H54 (cell line): ENCODE data around the gene SLX1A.
"Not testable (repeated sequence)": the region's sequence is repeated elsewhere in the genome, so short reads cannot be mapped to it uniquely, and the experiment has no call there.

Experiments
- DNase-seq: peaks from one replicate; pipeline ENCODE4 v3.0.0; 2011; ENCODE audit warnings: low spot score, mixed read lengths; ENCODE audit not compliant: insufficient read length
- FAIRE-seq: peaks from 3 replicates; lab custom pipeline; 2011; peaks lifted over from hg19 to GRCh38; lab: Jason Lieb, UNC
- POLR2A ChIP-seq: IDR thresholded peaks from 2 replicates; pipeline ENCODE4 v1.6.1; 2011; ENCODE audit warnings: low read depth, mild to moderate bottlenecking, low read length

The SLX1A gene

DNA sequence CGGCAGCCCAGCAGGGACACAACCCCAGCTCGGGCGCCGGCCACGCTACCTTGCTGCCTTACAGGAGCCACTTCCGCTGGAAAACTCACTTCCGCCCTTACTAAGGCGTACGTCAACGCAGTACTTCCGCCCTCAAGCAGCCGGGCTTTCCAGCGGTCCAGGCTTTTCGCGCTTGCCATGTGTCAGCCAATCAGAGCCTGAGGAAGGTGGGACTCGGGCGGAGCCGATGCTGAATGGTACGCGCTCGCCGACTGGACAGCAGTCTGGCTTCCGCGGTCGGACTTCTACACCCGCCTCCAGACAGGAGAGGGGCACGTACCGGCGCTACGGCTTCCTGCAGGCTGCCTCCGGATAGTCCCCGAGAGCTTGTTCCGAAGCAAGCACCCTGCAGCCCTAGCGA is at the start of gene SLX1A, which contains the start of gene BOLA2B:
SLX1A (plus strand) TSS at position 261 of the 400 bp plus-strand sequence. CDS start 210 bp downstream, outside the sequence.
BOLA2B (minus strand) TSS at position 52 of the 400 bp plus-strand sequence. CDS start 71 bp downstream, outside the sequence.
- peak; percentile 67 for FAIRE-seq

DNA sequence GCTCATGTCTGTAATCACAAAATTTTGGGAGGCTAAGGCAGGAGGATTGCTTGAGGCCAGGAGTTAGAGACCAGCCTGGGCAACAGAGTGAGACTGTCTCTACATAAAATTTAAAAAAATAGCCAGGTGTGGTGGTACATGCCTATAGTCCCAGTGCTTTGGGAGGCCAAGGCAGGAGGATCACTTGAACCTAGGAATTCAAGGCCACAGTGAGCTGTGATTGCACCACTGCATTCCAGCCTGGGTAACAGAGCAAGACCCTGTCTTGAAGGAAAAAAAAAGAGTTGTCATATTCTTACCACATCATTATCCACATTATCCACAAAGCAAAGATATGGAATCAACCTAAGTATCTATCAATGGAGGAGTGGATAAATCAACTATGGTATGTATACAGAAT is 49.7 kb upstream of the SLX1A start:
- no peak for TF ChIP-seq POLR2A
- DNase-seq = no peak
- no peak for FAIRE-seq

More for the DNA sequence above, at the start of gene SLX1A, which contains the start of gene BOLA2B:
- DNase-seq = not testable (repeated sequence)

- FAIRE-seq (no peak), DNase-seq (no peak)
- TF ChIP-seq POLR2A = no peak
Observed at GRCh38 chr16:30144917-30145316, 48.8 kb upstream of the SLX1A start.

- FAIRE-seq = no peak
- no peak for DNase-seq
- TF ChIP-seq POLR2A = no peak
Observed at GRCh38 chr16:30145657-30146056, 48.0 kb upstream of the SLX1A start.

DNA sequence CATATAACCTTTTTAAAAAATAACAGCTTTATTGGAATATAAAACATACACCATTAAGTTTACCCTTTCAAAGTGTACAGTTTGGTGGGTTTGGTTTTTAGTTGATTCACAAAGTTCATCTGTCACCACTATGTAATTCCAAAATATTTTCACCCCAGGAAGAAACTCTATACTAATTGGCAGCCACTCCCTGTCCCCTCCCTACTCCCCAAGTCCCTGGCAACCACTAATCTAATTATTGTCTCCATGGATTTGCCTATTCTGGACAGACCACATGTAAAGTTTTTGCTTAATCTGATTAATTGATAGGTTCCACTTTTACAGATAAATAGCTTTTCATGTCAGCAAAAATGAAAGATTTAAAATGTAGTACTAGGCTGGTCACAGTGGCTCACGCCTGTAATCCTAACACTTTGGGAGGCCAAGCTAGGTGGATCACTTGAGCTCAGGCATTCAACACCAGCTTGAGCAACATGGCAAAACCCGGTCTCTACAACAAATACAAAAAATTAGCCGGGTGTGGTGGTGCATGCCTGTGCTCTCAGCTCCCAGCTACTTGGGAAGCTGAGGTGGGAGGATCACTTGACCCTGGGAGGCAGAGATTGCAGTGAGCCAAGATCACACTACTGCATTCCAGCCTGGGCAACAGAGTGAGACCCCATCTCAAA is 45.7 kb upstream of the SLX1A start:
- DNase-seq (no peak), FAIRE-seq (no peak)
- no peak for TF ChIP-seq POLR2A

DNA sequence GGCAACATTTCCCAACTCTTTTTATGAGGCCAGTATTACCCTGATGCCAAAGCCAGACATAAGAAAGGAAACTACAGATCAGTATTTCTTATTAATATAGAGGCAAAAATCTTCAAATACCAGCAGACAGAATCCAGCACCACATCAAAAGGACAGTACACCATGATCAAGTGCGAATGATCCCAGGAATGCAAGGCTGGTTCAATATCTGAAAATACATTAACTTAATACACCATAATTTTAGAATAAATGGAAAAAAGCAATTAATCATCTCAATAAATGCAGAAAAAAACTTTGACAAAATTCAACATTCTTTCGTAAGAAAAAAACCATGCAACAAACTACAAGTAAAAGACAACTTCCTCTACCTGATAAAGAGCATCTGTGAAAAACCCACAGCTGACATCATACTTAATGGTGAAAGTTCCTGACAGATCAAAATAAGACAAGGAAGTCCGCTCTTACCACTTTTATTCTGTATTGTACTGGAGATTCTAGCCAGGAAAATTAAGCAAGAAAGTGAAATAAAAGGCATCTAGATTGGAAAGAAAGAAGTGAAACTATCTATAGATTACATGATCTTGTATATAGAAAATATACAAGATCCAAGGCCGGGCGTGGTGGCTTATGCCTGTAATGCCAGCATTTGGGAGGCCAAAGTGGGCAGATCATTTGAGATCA is 44.3 kb upstream of the SLX1A start:
- FAIRE-seq = no peak

DNA sequence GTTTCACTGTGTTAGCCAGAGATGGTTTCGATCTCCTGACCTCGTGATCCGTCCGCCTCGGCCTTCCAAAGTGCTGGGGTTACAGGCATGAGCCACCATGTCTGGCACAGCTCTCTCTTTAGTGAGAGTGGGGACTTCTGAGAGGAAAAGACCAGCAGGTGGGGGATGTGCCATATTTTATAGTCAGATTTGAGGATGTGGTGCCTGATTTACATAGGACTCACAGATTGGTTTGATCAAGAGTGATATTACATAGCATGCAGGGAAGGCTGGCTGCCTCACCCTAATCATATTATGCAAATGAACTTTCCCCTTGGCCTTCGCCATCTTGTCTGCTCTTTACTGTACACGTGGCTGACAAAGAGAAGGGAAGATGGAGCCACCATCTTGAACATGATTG is 42.6 kb upstream of the SLX1A start:
- TF ChIP-seq POLR2A = no peak
- DNase-seq (no peak), FAIRE-seq (no peak)

More for the DNA sequence above, 44.3 kb upstream of the SLX1A start:
- no peak for DNase-seq
- no peak for TF ChIP-seq POLR2A

GRCh38 chr16:30152517-30152916 is 41.2 kb upstream of the SLX1A start:
- FAIRE-seq (no peak), DNase-seq (no peak)
- TF ChIP-seq POLR2A = no peak

- no peak for DNase-seq
- no peak for TF ChIP-seq POLR2A
- no peak for FAIRE-seq
Observed at GRCh38 chr16:30155188-30155587, 38.5 kb upstream of the SLX1A start.

- no peak for FAIRE-seq
- DNase-seq = no peak
- TF ChIP-seq POLR2A = no peak
Observed at GRCh38 chr16:30157214-30157613, 36.5 kb upstream of the SLX1A start.

DNA sequence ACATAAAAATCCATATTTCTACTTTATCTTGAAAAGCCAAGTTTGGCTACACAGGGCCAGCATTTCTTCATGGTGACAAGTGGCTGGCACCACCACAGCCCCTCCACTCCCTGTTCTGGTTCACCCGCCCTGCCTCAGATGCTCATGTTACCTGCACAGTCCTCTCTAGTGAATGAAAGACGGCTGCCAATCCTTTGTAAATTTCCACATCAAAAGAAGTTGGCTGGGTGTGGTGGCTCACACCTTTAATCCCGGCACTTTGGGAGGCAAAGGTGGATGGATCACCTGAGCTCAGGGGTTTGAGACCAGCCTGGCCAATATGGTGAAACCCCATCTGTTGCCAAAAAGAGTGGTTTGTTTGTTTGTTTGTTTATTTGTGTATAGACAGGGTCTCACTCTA is 30.1 kb upstream of the SLX1A start:
- DNase-seq = no peak
- FAIRE-seq = no peak
- TF ChIP-seq POLR2A = no peak

- no peak for TF ChIP-seq POLR2A
- DNase-seq = no peak
- no peak for FAIRE-seq
Observed at GRCh38 chr16:30166202-30166902, 27.3 kb upstream of the SLX1A start.

GRCh38 chr16:30168746-30169145 is 24.9 kb upstream of the SLX1A start:
- not testable (repeated sequence) for FAIRE-seq, DNase-seq

- DNase-seq, FAIRE-seq: not testable (repeated sequence)
Observed at GRCh38 chr16:30169416-30169815, 24.3 kb upstream of the SLX1A start.

GRCh38 chr16:30170145-30170544 is 23.5 kb upstream of the SLX1A start:
- not testable (repeated sequence) for FAIRE-seq, DNase-seq
